CD14-positive monocyte (primary cell): Measurements from ENCODE around the gene ACYP2. TPM values are rescaled to one million over a fixed set of nuclear protein-coding genes. Genes with fewer than 3 reads are reported as not detected.

ENCODE experiments used
- DNase-seq, 3 donors: peaks; one replicate each; pipeline ENCODE4 v3.0.0-alpha.2; 2011 to 2022
- H2AFZ ChIP-seq: 2 replicates; pipeline ENCODE4 v1.6.0; 2012; ENCODE audit warnings: mild to moderate bottlenecking, low read depth, low read length, inconsistent platforms; ENCODE audit not compliant: insufficient read depth, poor library complexity, severe bottlenecking
- H3K27ac ChIP-seq, 2 donors: 1 replicate in 1 of 2; 2 replicates in 1 of 2; pipeline ENCODE4 v1.5.1; 2012 to 2013; ENCODE audit warnings: low read length in 2 of 2, control low read depth in 1 of 2, inconsistent platforms in 1 of 2, low read depth in 1 of 2, mild to moderate bottlenecking in 1 of 2
- H3K27me3 ChIP-seq, 2 donors: one replicate each; pipeline versions ENCODE4 v1.6.0 to v1.6.1; 2011 to 2013; ENCODE audit warnings: low read length in 2 of 2; ENCODE audit not compliant: control insufficient read depth in 2 of 2, insufficient read depth in 2 of 2
- H3K36me3 ChIP-seq, 2 donors: replicated peaks in 1 of 2; 1 replicate in 1 of 2; 2 replicates in 1 of 2; pipeline versions ENCODE4 v1.5.1 to v1.6.1; 2012 to 2013; ENCODE audit warnings: low read length in 2 of 2, control low read depth in 1 of 2, inconsistent platforms in 1 of 2, mild to moderate bottlenecking in 1 of 2; ENCODE audit not compliant: insufficient read depth in 2 of 2, control insufficient read depth in 1 of 2
- H3K4me1 ChIP-seq, 2 donors: 1 replicate in 1 of 2; 2 replicates in 1 of 2; pipeline versions ENCODE4 v1.5.1 to v1.6.1; 2012 to 2013; ENCODE audit warnings: low read length in 2 of 2, control low read depth in 1 of 2, inconsistent platforms in 1 of 2, mild to moderate bottlenecking in 1 of 2, moderate library complexity in 1 of 2; ENCODE audit not compliant: insufficient read depth in 2 of 2, control insufficient read depth in 1 of 2
- H3K4me2 ChIP-seq: replicated peaks from 2 replicates; pipeline ENCODE3; 2012; ENCODE audit warnings: low read length, moderate library complexity, mild to moderate bottlenecking; ENCODE audit not compliant: poor library complexity, severe bottlenecking; ENCODE audit errors: extremely low read depth
- H3K4me3 ChIP-seq, 3 experiments: fragments of 200-600 bp in 1 of 3; sonication (generic) in 1 of 3; replicated peaks in 1 of 3; 1 replicate in 2 of 3; 2 replicates in 1 of 3; pipeline ENCODE4 v1.5.1; 2011 to 2013; ENCODE audit warnings: low read length in 3 of 3, mild to moderate bottlenecking in 3 of 3, control low read depth in 2 of 3, low read depth in 2 of 3, inconsistent platforms in 1 of 3, moderate library complexity in 1 of 3
- H3K79me2 ChIP-seq: 2 replicates; pipeline ENCODE4 v1.6.0; 2012; ENCODE audit warnings: mild to moderate bottlenecking, control low read depth, inconsistent platforms, low read length, moderate library complexity; ENCODE audit not compliant: insufficient read depth
- H3K9ac ChIP-seq: 2 replicates; pipeline ENCODE4 v1.6.0; 2017; ENCODE audit warnings: low read length, mild to moderate bottlenecking; ENCODE audit not compliant: insufficient read depth, poor library complexity, severe bottlenecking
- H3K9me3 ChIP-seq, 2 donors: replicated peaks in 1 of 2; 1 replicate in 1 of 2; 2 replicates in 1 of 2; pipeline versions ENCODE4 v1.5.1 to v1.6.1; 2012 to 2013; ENCODE audit warnings: low read length in 2 of 2, control low read depth in 1 of 2; ENCODE audit not compliant: control insufficient read depth in 1 of 2, insufficient read depth in 1 of 2
- H4K20me1 ChIP-seq: 2 replicates; pipeline ENCODE4 v1.6.0; 2012; ENCODE audit warnings: mild to moderate bottlenecking, low read length, control low read depth, moderate library complexity; ENCODE audit not compliant: insufficient read depth
- H3K27ac Mint-ChIP-seq, 7 donors: one replicate each; pipeline ENCODE4 v1.8.0; 2020; ENCODE audit warnings: mild to moderate bottlenecking in 7 of 7, mixed read lengths in 7 of 7, moderate library complexity in 6 of 7, inconsistent platforms in 2 of 7
- H3K27me3 Mint-ChIP-seq, 3 donors: one replicate each; pipeline ENCODE4 v1.8.0; 2021 to 2022; ENCODE audit warnings: low read depth in 3 of 3, mild to moderate bottlenecking in 3 of 3, mixed read lengths in 3 of 3, moderate library complexity in 3 of 3, inconsistent platforms in 1 of 3
- H3K36me3 Mint-ChIP-seq, 2 donors: one replicate each; pipeline ENCODE4 v1.8.0; 2020; ENCODE audit warnings: mixed read lengths in 2 of 2, inconsistent platforms in 1 of 2, mild to moderate bottlenecking in 1 of 2
- H3K4me1 Mint-ChIP-seq: one replicate; pipeline ENCODE4 v1.8.0; 2020; ENCODE audit warnings: mild to moderate bottlenecking, mixed read lengths
- H3K4me3 Mint-ChIP-seq, 2 donors: one replicate each; pipeline ENCODE4 v1.8.0; 2020; ENCODE audit warnings: mild to moderate bottlenecking in 2 of 2, mixed read lengths in 2 of 2, moderate library complexity in 1 of 2
- H3K9me3 Mint-ChIP-seq, 7 donors: one replicate each; pipeline ENCODE4 v1.8.0; 2020 to 2022; ENCODE audit warnings: mixed read lengths in 7 of 7, mild to moderate bottlenecking in 6 of 7, moderate library complexity in 6 of 7, inconsistent platforms in 2 of 7
- CTCF ChIP-seq: fragments of 200-600 bp; IDR thresholded peaks from one replicate; pipeline ENCODE4 v1.8.0; 2022; ENCODE audit warnings: antibody characterized with exemption, mild to moderate bottlenecking
- WGBS: methylation state at CpG from one replicate; pipeline ENCODE4 v1.1.5; 2013; ENCODE audit warnings: missing lambda C conversion rate; ENCODE audit not compliant: insufficient coverage; 5-methylcytosine and 5-hydroxymethylcytosine counted together
- intact Hi-C, 2 donors: fragments of 100-400 bp; cut with micrococcal nuclease; formaldehyde crosslinking; loops; one replicate each; pipeline versions ENCODE4 v1.15.0 to v1.15.1; 2023
- polyA plus RNA-seq, 3 donors: library from polyadenylated mRNA; depleted of rRNA in 1 of 3; unstranded in 2 of 3; stranded (reverse) in 1 of 3; fragments of 300-500 nt in 2 of 3; fragments of >200 nt in 1 of 3; fragmentation: Illumina TruSeq in 2 of 3; gene quantifications; 1 replicate in 2 of 3; 2 replicates in 1 of 3; pipeline ENCODE4 v1.2.3, GENCODE V29; 2012 to 2021

ACYP2 gene
- polyA plus RNA-seq, 3 donors: 6.2 to 10.8 (median 10.3) TPM

GRCh38 chr2:54209379-54209778, 94.0 kb downstream of the ACYP2 start:
- no peak for DNase-seq

GRCh38 chr2:54212456-54212855, 97.0 kb downstream of the ACYP2 start:
- WGBS: no CpG with 5 or more reads among the region's 1 CpG
- Mint-ChIP-seq H3K9me3 (peaks cover 8 to 18% (median 10%) of the 10 kb centered on the region in 7 donors), H3K4me1 (no peaks in the 10 kb centered on the region), H3K36me3 (no peaks in the 10 kb centered on the region), H3K27ac (no peak overlapping the region), H3K27me3 (peaks cover 0 to 2% (median 0%) of the 10 kb centered on the region in 3 donors), H3K4me3 (no peak overlapping the region)
- Histone ChIP-seq H3K36me3 (no peaks in the 10 kb centered on the region), H3K27me3 (no peaks in the 10 kb centered on the region), H2AFZ (no peak overlapping the region), H4K20me1 (no peaks in the 10 kb centered on the region), H3K4me1 (no peaks in the 10 kb centered on the region), H3K4me3 (no peak overlapping the region), H3K27ac (no peak overlapping the region), H3K9me3 (peaks cover 0 to 3% of the 10 kb centered on the region in 2 donors), H3K9ac (no peak overlapping the region), H3K4me2 (no peak overlapping the region), H3K79me2 (no peaks in the 10 kb centered on the region)
- intact Hi-C loops: loop anchor here in 1 of 2 donors (10.0 kb wide), 1 partner anchor 252 kb away; no protein-coding TSS in a partner anchor
- TF ChIP-seq CTCF: no peak
- DNase-seq: no peak

More at GRCh38 chr2:54209379-54209778, 94.0 kb downstream of the ACYP2 start:
- H3K9ac ChIP-seq: no peak overlapping the region
- no peaks in the 10 kb centered on the region for H3K36me3 Mint-ChIP-seq
- peaks cover under 1 to 10% (median 3%) of the 10 kb centered on the region in 7 donors for H3K9me3 Mint-ChIP-seq
- no peak for TF ChIP-seq CTCF
- 100% methylated on average over 3 of the region's 3 CpGs for WGBS
- H3K79me2 ChIP-seq: no peaks in the 10 kb centered on the region
- no peak overlapping the region for H3K27ac Mint-ChIP-seq
- H3K27me3 ChIP-seq: no peaks in the 10 kb centered on the region
- no peaks in the 10 kb centered on the region for H4K20me1 ChIP-seq
- H3K36me3 ChIP-seq: no peaks in the 10 kb centered on the region
- H3K4me1 Mint-ChIP-seq: peaks cover 3% of the 10 kb centered on the region
- intact Hi-C loops: no loop called here
- no peak overlapping the region for H3K4me2 ChIP-seq
- no peak overlapping the region for H3K4me3 Mint-ChIP-seq
- peaks cover 0 to 2% (median 0%) of the 10 kb centered on the region in 3 donors for H3K27me3 Mint-ChIP-seq
- H3K4me3 ChIP-seq: no peak overlapping the region
- no peak overlapping the region for H3K27ac ChIP-seq
- H3K4me1 ChIP-seq: no peaks in the 10 kb centered on the region
- no peak overlapping the region for H2AFZ ChIP-seq
- no peaks in the 10 kb centered on the region for H3K9me3 ChIP-seq
